Tibial artery (tissue), 4 donors: ENCODE measurements around the gene RBP5.

Source experiments
- DNase-seq, 2 donors: peaks; one replicate each; pipeline ENCODE4 v3.0.0-alpha.2; 2019
- H3K27ac ChIP-seq, 2 donors: fragments of 200-600 bp; sonication (generic) in 1 of 2; 1 replicate in 1 of 2; 2 replicates in 1 of 2; pipeline ENCODE4 v1.5.1; 2018 to 2019; ENCODE audit warnings: mild to moderate bottlenecking in 1 of 2
- H3K27me3 ChIP-seq, 2 donors: fragments of 200-600 bp; sonication (generic) in 1 of 2; one replicate each; pipeline versions ENCODE4 v1.5.1 to v1.6.0; 2016 to 2019
- H3K36me3 ChIP-seq, 3 donors: fragments of 200-600 bp; sonication (generic) in 2 of 3; one replicate each; pipeline ENCODE4 v1.5.1; 2016 to 2019; ENCODE audit warnings: mild to moderate bottlenecking in 2 of 3
- H3K4me1 ChIP-seq, 4 donors: fragments of 200-600 bp; sonication (generic) in 2 of 4; 1 replicate in 3 of 4; 2 replicates in 1 of 4; pipeline ENCODE4 v1.5.1; 2016 to 2019
- H3K4me3 ChIP-seq, 2 donors: fragments of 200-600 bp; sonication (generic) in 1 of 2; 1 replicate in 1 of 2; 2 replicates in 1 of 2; pipeline ENCODE4 v1.5.1; 2018 to 2019; ENCODE audit warnings: mild to moderate bottlenecking in 2 of 2
- H3K9me3 ChIP-seq, 3 donors: fragments of 200-600 bp; sonication (generic) in 1 of 3; one replicate each; pipeline ENCODE4 v1.5.1; 2016 to 2019
- intact Hi-C: fragments of 100-400 bp; cut with DNase I; formaldehyde crosslinking; loops from one replicate; pipeline ENCODE4 v1.15.0; 2023; ENCODE audit warnings: low total_unique reads
- TF ChIP-seq, protein P1 (sequence below), 2 experiments: fragments of 200-600 bp in 1 of 2; fragments of 450-650 bp in 1 of 2; IDR thresholded peaks; one replicate each; pipeline ENCODE4 v1.5.1; 2017 to 2019; ENCODE audit warnings: antibody characterized with exemption in 2 of 2, mild to moderate bottlenecking in 1 of 2, moderate library complexity in 1 of 2

RBP5 gene

GRCh38 chr12:7106082-7106481, 22.6 kb downstream of the RBP5 start:
- DNase-seq: no peak
- peaks cover 0 to 26% (median 10%) of the 10 kb centered on the region in 3 donors for H3K36me3 ChIP-seq
- H3K4me1 ChIP-seq: peaks cover 0 to 27% (median 14%) of the 10 kb centered on the region in 4 donors
- intact Hi-C loops: loop anchor here (5.0 kb wide), 1 partner anchor 89 kb away; the partner anchor contains the start of gene LPCAT3
- no peak overlapping the region for H3K27ac ChIP-seq
- no peak overlapping the region for H3K4me3 ChIP-seq
- H3K27me3 ChIP-seq: no peaks in the 10 kb centered on the region
- peaks cover 0 to 4% (median 0%) of the 10 kb centered on the region in 3 donors for H3K9me3 ChIP-seq
- TF ChIP-seq, protein P1, sequence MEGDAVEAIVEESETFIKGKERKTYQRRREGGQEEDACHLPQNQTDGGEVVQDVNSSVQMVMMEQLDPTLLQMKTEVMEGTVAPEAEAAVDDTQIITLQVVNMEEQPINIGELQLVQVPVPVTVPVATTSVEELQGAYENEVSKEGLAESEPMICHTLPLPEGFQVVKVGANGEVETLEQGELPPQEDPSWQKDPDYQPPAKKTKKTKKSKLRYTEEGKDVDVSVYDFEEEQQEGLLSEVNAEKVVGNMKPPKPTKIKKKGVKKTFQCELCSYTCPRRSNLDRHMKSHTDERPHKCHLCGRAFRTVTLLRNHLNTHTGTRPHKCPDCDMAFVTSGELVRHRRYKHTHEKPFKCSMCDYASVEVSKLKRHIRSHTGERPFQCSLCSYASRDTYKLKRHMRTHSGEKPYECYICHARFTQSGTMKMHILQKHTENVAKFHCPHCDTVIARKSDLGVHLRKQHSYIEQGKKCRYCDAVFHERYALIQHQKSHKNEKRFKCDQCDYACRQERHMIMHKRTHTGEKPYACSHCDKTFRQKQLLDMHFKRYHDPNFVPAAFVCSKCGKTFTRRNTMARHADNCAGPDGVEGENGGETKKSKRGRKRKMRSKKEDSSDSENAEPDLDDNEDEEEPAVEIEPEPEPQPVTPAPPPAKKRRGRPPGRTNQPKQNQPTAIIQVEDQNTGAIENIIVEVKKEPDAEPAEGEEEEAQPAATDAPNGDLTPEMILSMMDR (IDR thresholded peaks at IDR 0.05): no peak

GRCh38 chr12:7103837-7104584, 24.7 kb downstream of the RBP5 start:
- peaks cover 8 to 40% (median 10%) of the 10 kb centered on the region in 3 donors for H3K36me3 ChIP-seq
- H3K27me3 ChIP-seq: no peaks in the 10 kb centered on the region
- H3K4me3 ChIP-seq: no peak overlapping the region
- peaks cover 0 to 4% (median 0%) of the 10 kb centered on the region in 3 donors for H3K9me3 ChIP-seq
- TF ChIP-seq, protein P1 (IDR thresholded peaks at IDR 0.05): no peak
- peaks cover 0 to 19% (median 6%) of the 10 kb centered on the region in 4 donors for H3K4me1 ChIP-seq
- DNase-seq: peak in 1 of 2 donors; percentile 44
- H3K27ac ChIP-seq: no peak overlapping the region
- intact Hi-C loops: no loop called here

GRCh38 chr12:7102582-7102981, 26.1 kb downstream of the RBP5 start:
- intact Hi-C loops: no loop called here
- DNase-seq: peak in 1 of 2 donors; percentile 15
- Histone ChIP-seq H3K27me3 (no peaks in the 10 kb centered on the region), H3K4me1 (peaks cover 0 to 12% (median 1%) of the 10 kb centered on the region in 4 donors), H3K9me3 (peaks cover 0 to 4% (median 0%) of the 10 kb centered on the region in 3 donors), H3K27ac (no peak overlapping the region), H3K36me3 (peaks cover 10 to 53% (median 12%) of the 10 kb centered on the region in 3 donors), H3K4me3 (no peak overlapping the region)
- TF ChIP-seq, protein P1 (IDR thresholded peaks at IDR 0.05): no peak

- Histone ChIP-seq H3K27ac (peak overlapping the region in 1 of 2 donors; percentile 24), H3K27me3 (no peaks in the 10 kb centered on the region), H3K9me3 (peaks cover 0 to 4% (median 0%) of the 10 kb centered on the region in 3 donors), H3K36me3 (peaks cover 10 to 57% (median 12%) of the 10 kb centered on the region in 3 donors), H3K4me3 (no peak overlapping the region), H3K4me1 (peaks cover 0 to 6% (median 0%) of the 10 kb centered on the region in 4 donors)
- DNase-seq: peak in 1 of 2 donors; percentile 68
- TF ChIP-seq, protein P1 (IDR thresholded peaks at IDR 0.05): no peak
- intact Hi-C loops: no loop called here
These were observed 27.0 kb downstream of the RBP5 start for GRCh38 chr12:7101694-7102131.

GRCh38 chr12:7101047-7101693, 27.5 kb downstream of the RBP5 start:
- intact Hi-C loops: no loop called here
- H3K27ac ChIP-seq: peak overlapping the region in 1 of 2 donors; percentile 24

More at GRCh38 chr12:7101047-7101693, 27.5 kb downstream of the RBP5 start:
- H3K9me3 ChIP-seq: peaks cover 0 to 2% (median 0%) of the 10 kb centered on the region in 3 donors
- TF ChIP-seq, protein P1 (IDR thresholded peaks at IDR 0.05): no peak
- H3K27me3 ChIP-seq: no peaks in the 10 kb centered on the region
- H3K36me3 ChIP-seq: peaks cover 10 to 57% (median 12%) of the 10 kb centered on the region in 3 donors
- peaks cover 0 to 3% (median 0%) of the 10 kb centered on the region in 4 donors for H3K4me1 ChIP-seq
- DNase-seq: peak; percentile 20 to 24
- no peak overlapping the region for H3K4me3 ChIP-seq
